Hepatocyte (in vitro differentiated cells): ENCODE measurements around the gene DAAM1.

Source experiments
- CTCF ChIP-seq: fragments of 200-600 bp; sonication (generic); IDR thresholded peaks from 2 replicates; pipeline ENCODE4 v1.5.1; 2016; ENCODE audit warnings: antibody characterized with exemption, mild to moderate bottlenecking; ENCODE audit not compliant: poor library complexity
- EZH2 ChIP-seq: fragments of 200-600 bp; sonication (generic); IDR thresholded peaks from 2 replicates; pipeline ENCODE4 v1.6.1; 2016; ENCODE audit warnings: antibody characterized with exemption, mild to moderate bottlenecking, borderline replicate concordance
- EZH2phosphoT487 ChIP-seq: fragments of 200-600 bp; sonication (generic); IDR thresholded peaks from one replicate; pipeline ENCODE4 v1.6.1; 2018; ENCODE audit warnings: antibody characterized with exemption, mild to moderate bottlenecking, low read depth, moderate library complexity; ENCODE audit not compliant: unreplicated experiment, severe bottlenecking

GRCh38 chr14:59261334-59261733 is 72.9 kb downstream of the DAAM1 start:
- no peak for TF ChIP-seq CTCF
- no peak for TF ChIP-seq EZH2
- no peak for TF ChIP-seq EZH2phosphoT487
